Cardiac muscle cell (in vitro differentiated cells and primary cell): ENCODE measurements around the gene PRDX6. TPM values are rescaled to one million over a fixed set of nuclear protein-coding genes. Genes with fewer than 3 reads are reported as not detected.
"Not testable (repeated sequence)": the region's sequence is repeated elsewhere in the genome, so short reads cannot be mapped to it uniquely, and the experiment has no call there.

Experiments
- DNase-seq, 2 donors: peaks; one replicate each; pipeline versions ENCODE4 v3.0.0 to v3.0.0-alpha.2; 2010 to 2017; ENCODE audit warnings: low read depth in 1 of 2, low spot score in 1 of 2
- H3K27ac ChIP-seq: fragments of 200-600 bp; sonication (generic); 2 replicates; pipeline ENCODE4 v1.5.1; 2016
- H3K27me3 ChIP-seq: fragments of 200-600 bp; sonication (generic); 2 replicates; pipeline ENCODE4 v1.6.0; 2016; ENCODE audit warnings: control low read depth
- H3K36me3 ChIP-seq: fragments of 200-600 bp; sonication (generic); 2 replicates; pipeline ENCODE4 v1.5.1; 2016; ENCODE audit warnings: control low read depth
- H3K4me1 ChIP-seq: fragments of 200-600 bp; sonication (generic); 2 replicates; pipeline ENCODE4 v1.8.1; 2017; ENCODE audit warnings: low read depth, mild to moderate bottlenecking, mixed run types
- H3K4me3 ChIP-seq: fragments of 200-600 bp; sonication (generic); 2 replicates; pipeline ENCODE4 v1.5.1; 2016; ENCODE audit warnings: mild to moderate bottlenecking
- H3K9me3 ChIP-seq: fragments of 200-600 bp; sonication (generic); 2 replicates; pipeline ENCODE4 v1.5.1; 2017; ENCODE audit warnings: low read depth, mild to moderate bottlenecking, control low read depth
- CTCF ChIP-seq: IDR thresholded peaks from 2 replicates; pipeline ENCODE4 v1.5.1; 2012; ENCODE audit warnings: low read depth, mild to moderate bottlenecking, low read length
- polyA plus RNA-seq: library from polyadenylated mRNA; unstranded; fragments of >200 nt; fragmentation: Nextera tagmentation; extraction: Ambion mirVana; gene quantifications from 2 replicates; pipeline ENCODE4 v1.2.1, GENCODE V29; 2016
- total RNA-seq: library from RNA; depleted of rRNA; stranded (reverse); fragments of >200 nt; gene quantifications from 2 replicates; pipeline ENCODE4 v1.2.3, GENCODE V29; 2016

Gene PRDX6
- total and polyA plus RNA-seq, 2 experiments from 2014 or later = 383 to 433 TPM

GRCh38 chr1:173508541-173508940, 31.4 kb downstream of the PRDX6 start:
- Histone ChIP-seq H3K27ac (no peak overlapping the region), H3K4me3 (no peak overlapping the region), H3K36me3 (no peaks in the 10 kb centered on the region), H3K27me3 (no peaks in the 10 kb centered on the region), H3K9me3 (no peaks in the 10 kb centered on the region), H3K4me1 (peaks cover 4% of the 10 kb centered on the region)
- no peak for DNase-seq
- no peak for TF ChIP-seq CTCF

DNA sequence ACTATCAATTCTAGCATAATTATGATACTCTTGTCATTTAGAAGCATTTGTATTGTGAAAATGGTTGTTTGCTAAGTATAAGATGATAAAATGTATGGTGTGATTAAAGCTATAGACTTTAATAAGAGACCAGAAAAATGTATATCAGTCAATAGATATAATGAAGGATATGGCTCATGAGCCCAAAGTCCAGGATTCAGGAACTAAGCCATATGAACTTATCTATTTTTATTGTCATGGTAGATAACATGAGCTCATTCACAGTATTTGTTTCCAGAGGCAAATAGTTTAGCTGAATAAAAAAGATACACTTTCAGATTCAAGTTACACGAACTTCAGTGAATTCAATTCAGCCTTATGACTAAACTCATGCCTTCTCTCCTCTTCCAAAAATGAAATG, 32.7 kb downstream of the PRDX6 start:
- Histone ChIP-seq H3K36me3 (no peaks in the 10 kb centered on the region), H3K27ac (no peak overlapping the region), H3K4me1 (peaks cover 4% of the 10 kb centered on the region), H3K4me3 (no peak overlapping the region), H3K27me3 (no peaks in the 10 kb centered on the region), H3K9me3 (no peaks in the 10 kb centered on the region)
- TF ChIP-seq CTCF = no peak
- DNase-seq = no peak

- H3K27me3 ChIP-seq, DNase-seq, H3K4me1 ChIP-seq, H3K4me3 ChIP-seq, H3K9me3 ChIP-seq, H3K27ac ChIP-seq, H3K36me3 ChIP-seq: not testable (repeated sequence)
These were observed 37.4 kb downstream of the PRDX6 start for GRCh38 chr1:173514503-173514902.

DNA sequence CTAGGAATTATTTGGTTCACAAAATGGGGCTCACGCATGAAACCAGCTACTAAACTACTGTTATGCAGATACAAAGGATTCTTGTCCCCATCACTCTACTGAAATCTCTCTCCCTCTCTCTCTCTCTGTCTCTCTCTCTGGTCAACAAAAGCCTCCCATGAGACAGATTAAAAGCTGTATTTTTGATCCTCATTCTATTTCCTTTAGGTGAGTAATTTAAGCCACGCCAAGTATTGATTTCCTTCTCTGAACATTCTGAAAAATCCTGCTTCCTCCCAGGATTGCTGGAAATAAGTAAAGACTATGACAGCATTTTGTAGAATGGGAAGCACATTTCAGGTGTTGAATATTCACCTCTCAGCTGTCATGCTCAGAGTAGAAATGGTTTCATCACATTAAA, 43.7 kb downstream of the PRDX6 start:
- H3K4me1 ChIP-seq = no peaks in the 10 kb centered on the region

GRCh38 chr1:173523329-173523728, 46.2 kb downstream of the PRDX6 start:
- H3K27ac ChIP-seq = no peak overlapping the region
- DNase-seq = no peak
- peaks cover 1% of the 10 kb centered on the region for H3K4me1 ChIP-seq
- H3K27me3 ChIP-seq = no peaks in the 10 kb centered on the region
- no peaks in the 10 kb centered on the region for H3K9me3 ChIP-seq
- no peaks in the 10 kb centered on the region for H3K36me3 ChIP-seq
- no peak overlapping the region for H3K4me3 ChIP-seq
- no peak for TF ChIP-seq CTCF

More for the DNA sequence above, 43.7 kb downstream of the PRDX6 start:
- Histone ChIP-seq H3K27me3 (no peaks in the 10 kb centered on the region), H3K9me3 (no peaks in the 10 kb centered on the region), H3K4me3 (no peak overlapping the region), H3K36me3 (no peaks in the 10 kb centered on the region), H3K27ac (no peak overlapping the region)
- no peak for TF ChIP-seq CTCF
- DNase-seq = no peak

GRCh38 chr1:173525926-173526325, 48.8 kb downstream of the PRDX6 start:
- Histone ChIP-seq H3K4me1 (peaks cover 22% of the 10 kb centered on the region), H3K27ac (no peak overlapping the region), H3K36me3 (no peaks in the 10 kb centered on the region), H3K4me3 (no peak overlapping the region), H3K9me3 (no peaks in the 10 kb centered on the region), H3K27me3 (no peaks in the 10 kb centered on the region)
- DNase-seq = peak in 1 of 2 donors; percentile 8
- TF ChIP-seq CTCF = no peak
